Transverse colon (tissue), 4 donors: ENCODE data around the gene CDK13. TPM values are rescaled to one million over a fixed set of nuclear protein-coding genes. Genes with fewer than 3 reads are reported as not detected.

Source experiments
- DNase-seq: peaks from one replicate; pipeline ENCODE4 v3.0.0-alpha.2; 2019
- H3K27ac ChIP-seq, 4 donors: fragments of 200-600 bp; sonication (generic); 2 replicates each; pipeline ENCODE4 v1.5.1; 2016 to 2018; ENCODE audit warnings: inconsistent platforms in 4 of 4
- H3K27me3 ChIP-seq: fragments of 200-600 bp; sonication (generic); 2 replicates; pipeline ENCODE4 v1.5.1; 2017; ENCODE audit warnings: inconsistent platforms
- H3K36me3 ChIP-seq, 4 donors: fragments of 200-600 bp; sonication (generic); 2 replicates each; pipeline ENCODE4 v1.5.1; 2017 to 2019; ENCODE audit warnings: inconsistent platforms in 4 of 4
- H3K4me1 ChIP-seq, 4 donors: fragments of 200-600 bp; sonication (generic); 2 replicates each; pipeline ENCODE4 v1.5.1; 2017 to 2020; ENCODE audit warnings: inconsistent platforms in 4 of 4
- H3K4me3 ChIP-seq, 4 donors: fragments of 200-600 bp; sonication (generic); 1 replicate in 1 of 4; 2 replicates in 3 of 4; pipeline versions ENCODE4 v1.5.1 to v1.6.1; 2017 to 2019; ENCODE audit warnings: inconsistent platforms in 4 of 4
- H3K9me3 ChIP-seq, 2 donors: fragments of 200-600 bp; sonication (generic); 2 replicates each; pipeline ENCODE4 v1.5.1; 2017 to 2019; ENCODE audit warnings: inconsistent platforms in 2 of 2
- CTCF ChIP-seq, 5 experiments: fragments of 200-600 bp in 3 of 5; fragments of 450-650 bp in 2 of 5; sonication (generic) in 3 of 5; IDR thresholded peaks; 1 replicate in 2 of 5; 2 replicates in 3 of 5; pipeline ENCODE4 v1.5.1; 2016 to 2017; ENCODE audit warnings: antibody characterized with exemption in 5 of 5, inconsistent platforms in 3 of 5, mild to moderate bottlenecking in 2 of 5, moderate library complexity in 1 of 5
- EP300 ChIP-seq: sonication (generic); formaldehyde crosslinking; IDR thresholded peaks from one replicate; pipeline ENCODE4 v1.6.1; 2017; ENCODE audit warnings: antibody characterized with exemption, low read depth
- POLR2A ChIP-seq: fragments of 450-650 bp; IDR thresholded peaks from one replicate; pipeline ENCODE4 v1.6.1; 2016; ENCODE audit warnings: antibody characterized with exemption, mild to moderate bottlenecking, moderate library complexity
- POLR2AphosphoS5 ChIP-seq, 3 donors: sonication (generic); formaldehyde crosslinking; IDR thresholded peaks; one replicate each; pipeline ENCODE4 v1.6.1; 2016; ENCODE audit warnings: antibody characterized with exemption in 3 of 3
- WGBS, 2 donors: methylation state at CpG; one replicate each; pipeline ENCODE4 v1.1.5; 2018; ENCODE audit warnings: low coverage in 1 of 2; 5-methylcytosine and 5-hydroxymethylcytosine counted together
- in situ Hi-C, 4 donors: fragments of 200-750 bp; cut with MboI; loops; one replicate each; pipeline versions ENCODE4 v1.15.0 to v1.15.1; 2017; ENCODE audit warnings: low sequenced_read_pairs in 3 of 4, low pct_ligation_motif_present in 1 of 4, low pct_unique_long_range_greater_than_20kb in 1 of 4
- intact Hi-C: fragments of 100-400 bp; cut with DNase I; formaldehyde crosslinking; loops from one replicate; pipeline ENCODE4 v1.15.1; 2023; ENCODE audit warnings: low total_unique reads
- total RNA-seq, 4 donors: library from RNA; depleted of rRNA; stranded (reverse); fragments of >200 nt; gene quantifications; one replicate each; pipeline ENCODE4 v1.1.0, GENCODE V29; 2016

Gene CDK13
- total RNA-seq, 4 donors from 2014 or later, result 102 to 192 (median 128) TPM

DNA sequence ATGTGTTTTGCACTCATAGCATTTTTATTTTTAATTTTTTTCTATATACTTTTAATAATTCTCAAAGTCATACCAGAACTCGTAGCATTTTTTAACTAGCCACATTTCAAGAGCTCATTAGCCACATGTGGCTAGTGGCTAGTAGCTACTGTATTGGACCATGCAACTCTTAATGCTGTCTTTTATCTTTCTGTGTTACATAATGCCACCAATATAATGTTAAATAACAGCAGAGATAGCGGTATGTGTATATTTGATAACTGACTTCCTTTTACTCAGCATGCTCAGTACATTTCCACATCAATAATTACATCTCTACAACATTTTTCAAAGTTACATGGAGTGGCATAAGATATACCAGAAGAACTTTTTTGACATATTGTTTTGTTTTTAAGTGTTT lies 91.4 kb downstream of the CDK13 start:
- in situ Hi-C loops, result loop anchor here in 1 of 4 donors (25.0 kb wide), 1 partner anchor 454 kb away; no protein-coding TSS in a partner anchor
- Histone ChIP-seq H3K4me3 (no peak overlapping the region), H3K36me3 (peaks cover 0 to 19% (median 1%) of the 10 kb centered on the region in 4 donors), H3K4me1 (no peaks in the 10 kb centered on the region), H3K27ac (no peak overlapping the region), H3K27me3 (no peaks in the 10 kb centered on the region), H3K9me3 (no peaks in the 10 kb centered on the region)
- DNase-seq, result no peak
- TF ChIP-seq EP300 (no peak), CTCF (IDR thresholded peaks at IDR 0.05) (no peak), POLR2AphosphoS5 (IDR thresholded peaks at IDR 0.05) (no peak), POLR2A (no peak)
- 82 to 91% methylated on average over 2 of the region's 2 CpGs for WGBS, 2 donors
- intact Hi-C loops, result no loop called here

DNA sequence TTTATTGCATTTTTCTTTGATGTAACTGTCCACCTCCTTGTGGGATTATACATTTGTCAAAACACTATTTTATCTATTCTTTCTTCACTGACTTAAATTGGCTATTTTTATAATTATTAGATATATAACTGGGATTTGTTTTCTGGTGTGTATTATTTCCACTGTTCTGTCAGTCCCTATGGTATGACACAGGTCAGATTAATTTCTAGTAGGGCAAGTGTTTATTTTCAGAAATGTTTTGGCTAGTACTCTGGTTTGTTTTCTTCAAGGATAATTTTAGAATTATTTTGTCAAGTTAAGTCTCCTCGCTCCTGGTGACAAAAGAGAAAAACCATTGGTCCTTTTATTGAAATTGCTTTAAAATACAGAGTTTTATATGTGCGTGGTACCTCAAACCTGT lies 93.1 kb downstream of the CDK13 start:
- DNase-seq, result no peak

DNA sequence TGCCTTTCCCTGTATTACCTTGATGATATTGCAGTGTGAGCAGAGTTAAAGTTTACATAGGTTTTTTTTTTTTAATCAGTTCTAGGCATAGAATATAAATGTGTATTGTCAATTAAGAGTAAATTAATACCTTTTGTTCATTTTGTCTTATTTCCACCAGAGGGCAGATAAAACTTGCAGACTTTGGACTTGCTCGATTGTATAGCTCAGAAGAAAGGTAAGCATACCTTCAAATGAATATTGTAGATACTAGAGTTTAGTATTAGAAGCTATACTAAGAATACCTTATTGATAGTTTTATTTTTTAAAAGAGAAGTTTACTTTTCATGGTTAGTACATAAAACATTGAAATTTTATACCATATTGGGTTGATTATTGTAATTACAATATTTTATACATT lies 97.6 kb downstream of the CDK13 start:
- Histone ChIP-seq H3K36me3 (peaks cover 0 to 5% (median 0%) of the 10 kb centered on the region in 4 donors), H3K4me1 (no peaks in the 10 kb centered on the region), H3K9me3 (no peaks in the 10 kb centered on the region), H3K27me3 (no peaks in the 10 kb centered on the region), H3K27ac (no peak overlapping the region), H3K4me3 (no peak overlapping the region)
- WGBS, 2 donors, result 50 to 56% methylated on average over 1 of the region's 1 CpG
- intact Hi-C loops (no loop called here), in situ Hi-C loops (loop anchor here in 2 of 4 donors (5.0 to 25.0 kb wide), 2 partner anchors 150 to 460 kb away; no protein-coding TSS in a partner anchor)
- no peak for DNase-seq
- peak in 1 of 5 experiments; percentile 17 for TF ChIP-seq CTCF (IDR thresholded peaks at IDR 0.05)
- no peak for TF ChIP-seq POLR2A

More for the DNA sequence above, 93.1 kb downstream of the CDK13 start:
- Histone ChIP-seq H3K36me3 (peaks cover 0 to 12% (median 0%) of the 10 kb centered on the region in 4 donors), H3K4me3 (no peak overlapping the region), H3K9me3 (no peaks in the 10 kb centered on the region), H3K27me3 (no peaks in the 10 kb centered on the region), H3K27ac (no peak overlapping the region), H3K4me1 (no peaks in the 10 kb centered on the region)
- in situ Hi-C loops, result loop anchor here in 1 of 4 donors (25.0 kb wide), 1 partner anchor 456 kb away; no protein-coding TSS in a partner anchor
- TF ChIP-seq CTCF (IDR thresholded peaks at IDR 0.05) (no peak), EP300 (no peak), POLR2AphosphoS5 (IDR thresholded peaks at IDR 0.05) (no peak), POLR2A (no peak)
- intact Hi-C loops, result no loop called here
- 83 to 94% methylated on average over 2 of the region's 2 CpGs for WGBS, 2 donors

DNA sequence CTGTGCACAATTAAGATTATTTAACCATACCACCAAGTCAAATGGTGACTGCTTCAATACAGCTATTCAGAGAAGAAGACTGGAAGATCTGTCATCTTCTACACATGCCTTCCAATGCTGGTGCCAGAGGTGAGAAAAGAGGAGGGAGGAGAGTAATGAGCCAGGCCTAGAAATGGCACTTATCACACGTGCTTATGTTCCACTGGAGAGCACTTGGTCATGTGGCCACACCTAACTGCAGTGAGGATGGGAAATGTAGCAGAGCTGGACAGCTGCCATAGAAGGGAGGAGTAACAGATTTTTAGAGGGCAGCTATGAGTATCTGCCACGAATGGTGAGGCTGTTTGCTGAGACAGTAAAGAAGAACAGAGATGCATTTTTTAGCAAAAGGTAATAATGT lies 107.2 kb downstream of the CDK13 start:
- no peaks in the 10 kb centered on the region for H3K9me3 ChIP-seq
- TF ChIP-seq POLR2AphosphoS5 (IDR thresholded peaks at IDR 0.05), result peak in 1 of 3 donors; percentile 9
- no peak for TF ChIP-seq POLR2A
- intact Hi-C loops (loop anchor here (5.0 kb wide), 1 partner anchor 165 kb away; no protein-coding TSS in a partner anchor), in situ Hi-C loops (loop anchor here in 1 of 4 donors (25.0 kb wide), 1 partner anchor 170 kb away; no protein-coding TSS in a partner anchor)
- H3K27me3 ChIP-seq, result no peaks in the 10 kb centered on the region
- H3K4me3 ChIP-seq, result no peak overlapping the region
- peak; percentile 37 for DNase-seq
- H3K36me3 ChIP-seq, result no peaks in the 10 kb centered on the region
- H3K27ac ChIP-seq, result no peak overlapping the region
- peaks cover 0 to 16% (median 7%) of the 10 kb centered on the region in 4 donors for H3K4me1 ChIP-seq
- WGBS, 2 donors, result 19% methylated on average over 2 of the region's 2 CpGs
